Measurements from ENCODE around the gene NUP205.
"Not testable (repeated sequence)": the region's sequence is repeated elsewhere in the genome, so short reads cannot be mapped to it uniquely, and the experiment has no call there.

Gene NUP205

GRCh38 chr7:135666846-135667245 is 109.1 kb downstream of the NUP205 start:
- H3K4me1 ChIP-seq (ENCODE audit: low read length) = 0 out of 2 replicates have a peak, but pooled peaks cover 2% of the 10 kb centered on the region
- no peak overlapping the region for H3K4me2 ChIP-seq (ENCODE audit: low read depth, low read length)
- TF ChIP-seq EZH2phosphoT487 (IDR thresholded peaks at IDR 0.05; ENCODE audit: low read length) (no peak), CTCF (IDR thresholded peaks at IDR 0.05; ENCODE audit: low read length) (no peak), EZH2 (optimal IDR thresholded peaks at IDR 0.05; ENCODE audit: low read depth, low read length) (no peak)
- 0 out of 2 replicates have a peak, but pooled peaks cover 4% of the 10 kb centered on the region for H4K20me1 ChIP-seq (ENCODE audit: insufficient read depth, low read length)
- H3K27me3 ChIP-seq (replicated peaks; ENCODE audit: insufficient read depth, low read length) = no peaks in the 10 kb centered on the region
- no peak overlapping the region for H2AFZ ChIP-seq (ENCODE audit: low read length)
- no peak for DNase-seq
- no peaks in the 10 kb centered on the region for H3F3A ChIP-seq (ENCODE audit: insufficient read depth, low read length)
- no peaks in the 10 kb centered on the region for H3K36me3 ChIP-seq (replicated peaks; ENCODE audit: insufficient read depth, low read length)
- H3K9me2 ChIP-seq (replicated peaks; ENCODE audit: insufficient read depth, low read length) = no peaks in the 10 kb centered on the region
- H3K4me3 ChIP-seq (ENCODE audit: low read length) = no peak overlapping the region
- no peak overlapping the region for H3K27ac ChIP-seq (ENCODE audit: low read length)
- H3K79me2 ChIP-seq (ENCODE audit: low read length) = peaks cover 76% of the 10 kb centered on the region
- H3K9ac ChIP-seq (ENCODE audit: low read length) = no peak overlapping the region
- no peaks in the 10 kb centered on the region for H3K9me3 ChIP-seq (replicated peaks; ENCODE audit: insufficient read depth, low read length)

- H3K4me1 ChIP-seq (ENCODE audit: low read length); H3K4me3 ChIP-seq (ENCODE audit: low read length); H3K27me3 ChIP-seq (replicated peaks; ENCODE audit: insufficient read depth, low read length); H2AFZ ChIP-seq (ENCODE audit: low read length); H3K9me3 ChIP-seq (replicated peaks; ENCODE audit: insufficient read depth, low read length); DNase-seq; H4K20me1 ChIP-seq (ENCODE audit: insufficient read depth, low read length); H3K4me2 ChIP-seq (ENCODE audit: low read depth, low read length); H3K9ac ChIP-seq (ENCODE audit: low read length); H3K36me3 ChIP-seq (replicated peaks; ENCODE audit: insufficient read depth, low read length); H3F3A ChIP-seq (ENCODE audit: insufficient read depth, low read length); H3K27ac ChIP-seq (ENCODE audit: low read length); H3K9me2 ChIP-seq (replicated peaks; ENCODE audit: insufficient read depth, low read length): not testable (repeated sequence)
- peaks cover 78% of the 10 kb centered on the region for H3K79me2 ChIP-seq (ENCODE audit: low read length)
These were observed 109.9 kb downstream of the NUP205 start for GRCh38 chr7:135667626-135668025.

GRCh38 chr7:135668852-135669395 is 111.2 kb downstream of the NUP205 start:
- DNase-seq; H3K4me1 ChIP-seq (ENCODE audit: low read length); H3K4me2 ChIP-seq (ENCODE audit: low read depth, low read length); H3K9ac ChIP-seq (ENCODE audit: low read length); H3K36me3 ChIP-seq (replicated peaks; ENCODE audit: insufficient read depth, low read length); H3K27ac ChIP-seq (ENCODE audit: low read length); H4K20me1 ChIP-seq (ENCODE audit: insufficient read depth, low read length); H3K4me3 ChIP-seq (ENCODE audit: low read length); H3K9me2 ChIP-seq (replicated peaks; ENCODE audit: insufficient read depth, low read length); H3K27me3 ChIP-seq (replicated peaks; ENCODE audit: insufficient read depth, low read length); H3K9me3 ChIP-seq (replicated peaks; ENCODE audit: insufficient read depth, low read length); H2AFZ ChIP-seq (ENCODE audit: low read length); H3F3A ChIP-seq (ENCODE audit: insufficient read depth, low read length): not testable (repeated sequence)
- H3K79me2 ChIP-seq (ENCODE audit: low read length) = peaks cover 68% of the 10 kb centered on the region

GRCh38 chr7:135669774-135670173 is 112.1 kb downstream of the NUP205 start:
- Histone ChIP-seq H3K27me3 (replicated peaks; ENCODE audit: insufficient read depth, low read length) (no peaks in the 10 kb centered on the region), H4K20me1 (ENCODE audit: insufficient read depth, low read length) (0 out of 2 replicates have a peak, but pooled peaks cover 4% of the 10 kb centered on the region), H3K4me2 (ENCODE audit: low read depth, low read length) (no peak overlapping the region), H3K4me1 (ENCODE audit: low read length) (no peaks in the 10 kb centered on the region), H3K4me3 (ENCODE audit: low read length) (no peak overlapping the region), H3K9me2 (replicated peaks; ENCODE audit: insufficient read depth, low read length) (no peaks in the 10 kb centered on the region), H2AFZ (ENCODE audit: low read length) (no peak overlapping the region), H3F3A (ENCODE audit: insufficient read depth, low read length) (no peaks in the 10 kb centered on the region), H3K36me3 (replicated peaks; ENCODE audit: insufficient read depth, low read length) (0 out of 2 replicates have a peak, but pooled peaks cover 7% of the 10 kb centered on the region), H3K9me3 (replicated peaks; ENCODE audit: insufficient read depth, low read length) (no peaks in the 10 kb centered on the region), H3K27ac (ENCODE audit: low read length) (no peak overlapping the region), H3K79me2 (ENCODE audit: low read length) (peaks cover 61% of the 10 kb centered on the region), H3K9ac (ENCODE audit: low read length) (no peak overlapping the region)
- no peak for DNase-seq
- TF ChIP-seq EZH2 (optimal IDR thresholded peaks at IDR 0.05; ENCODE audit: low read depth, low read length) (no peak), CTCF (IDR thresholded peaks at IDR 0.05; ENCODE audit: low read length) (no peak), EZH2phosphoT487 (IDR thresholded peaks at IDR 0.05; ENCODE audit: low read length) (no peak)
